H9 (cell line): ENCODE results near the gene VPS13C. TPM values are rescaled to one million over a fixed set of nuclear protein-coding genes. Genes with fewer than 3 reads are reported as not detected.

ENCODE experiments used
- DNase-seq: peaks from one replicate; pipeline ENCODE4 v3.0.0-alpha.2; 2017
- H2AFZ ChIP-seq: one replicate; pipeline ENCODE4 v1.6.1; 2013; ENCODE audit warnings: mild to moderate bottlenecking, low read length, control low read depth, moderate library complexity
- H2AK5ac ChIP-seq: 2 replicates; pipeline ENCODE4 v1.6.1; 2013; ENCODE audit warnings: low read length, control low read depth, mixed read lengths; ENCODE audit not compliant: insufficient read length
- H2BK120ac ChIP-seq: one replicate; pipeline ENCODE4 v1.6.1; 2013; ENCODE audit warnings: low read depth, mild to moderate bottlenecking, low read length, control low read depth, inconsistent platforms; ENCODE audit not compliant: poor library complexity, severe bottlenecking
- H2BK12ac ChIP-seq: 2 replicates; pipeline ENCODE4 v1.6.1; 2013; ENCODE audit warnings: low read length, control low read depth, mixed read lengths, low read depth; ENCODE audit not compliant: insufficient read length
- H2BK15ac ChIP-seq: 2 replicates; pipeline ENCODE4 v1.6.1; 2013; ENCODE audit warnings: low read depth, low read length, control low read depth
- H2BK20ac ChIP-seq: one replicate; pipeline ENCODE4 v1.6.1; 2013; ENCODE audit warnings: low read depth, mild to moderate bottlenecking, low read length, control low read depth, inconsistent platforms; ENCODE audit not compliant: poor library complexity, severe bottlenecking
- H2BK5ac ChIP-seq: 2 replicates; pipeline ENCODE4 v1.6.1; 2013; ENCODE audit warnings: low read length, control low read depth, mixed read lengths; ENCODE audit not compliant: insufficient read length
- H3K14ac ChIP-seq: 2 replicates; pipeline ENCODE4 v1.6.1; 2013; ENCODE audit warnings: low read length, control low read depth; ENCODE audit not compliant: insufficient read depth
- H3K18ac ChIP-seq: 2 replicates; pipeline ENCODE4 v1.6.1; 2013; ENCODE audit warnings: low read depth, mild to moderate bottlenecking, mixed read lengths, low read length, control low read depth; ENCODE audit not compliant: insufficient read length
- H3K23ac ChIP-seq: 2 replicates; pipeline ENCODE4 v1.6.1; 2013; ENCODE audit warnings: low read length, control low read depth, mixed read lengths, low read depth; ENCODE audit not compliant: insufficient read length
- H3K23me2 ChIP-seq: 2 replicates; pipeline ENCODE4 v1.6.1; 2013; ENCODE audit warnings: low read depth, mild to moderate bottlenecking, mixed read lengths, low read length, control low read depth; ENCODE audit not compliant: insufficient read length, poor library complexity, severe bottlenecking
- H3K27ac ChIP-seq: 2 replicates; pipeline ENCODE4 v1.5.1; 2013; ENCODE audit warnings: low read length, control low read depth, mixed read lengths, low read depth; ENCODE audit not compliant: insufficient read length
- H3K27me3 ChIP-seq: 2 replicates; pipeline ENCODE4 v1.6.1; 2013; ENCODE audit warnings: low read length, control low read depth, inconsistent platforms; ENCODE audit not compliant: insufficient read depth
- H3K4ac ChIP-seq: 2 replicates; pipeline ENCODE4 v1.6.1; 2013; ENCODE audit warnings: low read depth, mild to moderate bottlenecking, control low read depth, inconsistent platforms, low read length, moderate library complexity
- H3K4me1 ChIP-seq: 2 replicates; pipeline ENCODE4 v1.6.1; 2013; ENCODE audit warnings: low read length, control low read depth, inconsistent platforms; ENCODE audit not compliant: insufficient read depth
- H3K4me2 ChIP-seq: 2 replicates; pipeline ENCODE4 v1.6.1; 2013; ENCODE audit warnings: low read length, control low read depth, mixed read lengths; ENCODE audit not compliant: insufficient read length, insufficient read depth
- H3K56ac ChIP-seq: 2 replicates; pipeline ENCODE4 v1.6.1; 2013; ENCODE audit warnings: low read depth, mild to moderate bottlenecking, mixed read lengths, low read length, control low read depth; ENCODE audit not compliant: insufficient read length
- H3K79me1 ChIP-seq: 2 replicates; pipeline ENCODE4 v1.6.1; 2013; ENCODE audit warnings: low read depth, mild to moderate bottlenecking, moderate library complexity, low read length, control low read depth, inconsistent platforms; ENCODE audit not compliant: insufficient read depth, poor library complexity, severe bottlenecking
- H3K79me2 ChIP-seq: 2 replicates; pipeline ENCODE4 v1.6.1; 2013; ENCODE audit warnings: low read length, control low read depth, inconsistent platforms; ENCODE audit not compliant: insufficient read depth
- H3K9ac ChIP-seq: 2 replicates; pipeline ENCODE4 v1.6.1; 2013; ENCODE audit warnings: low read length, control low read depth, mixed read lengths; ENCODE audit not compliant: insufficient read length; ENCODE audit errors: extremely low read depth
- H3K9me3 ChIP-seq: one replicate; pipeline ENCODE4 v1.6.1; 2013; ENCODE audit warnings: low read depth, low read length, inconsistent platforms; ENCODE audit not compliant: control insufficient read depth
- H3T11ph ChIP-seq: one replicate; pipeline ENCODE4 v1.6.1; 2013; ENCODE audit warnings: mild to moderate bottlenecking, low read length, control low read depth, inconsistent platforms
- H4K20me1 ChIP-seq: one replicate; pipeline ENCODE4 v1.6.1; 2013; ENCODE audit not compliant: control insufficient read depth, insufficient read length, insufficient read depth
- H4K5ac ChIP-seq: 2 replicates; pipeline ENCODE4 v1.6.1; 2013; ENCODE audit warnings: low read depth, mild to moderate bottlenecking, mixed read lengths, low read length, control low read depth; ENCODE audit not compliant: insufficient read length
- H4K8ac ChIP-seq: replicated peaks from 2 replicates; pipeline ENCODE4 v1.6.1; 2013; ENCODE audit warnings: low read length, control low read depth, mixed read lengths, low read depth; ENCODE audit not compliant: insufficient read length
- H4K91ac ChIP-seq: 2 replicates; pipeline ENCODE4 v1.6.1; 2013; ENCODE audit warnings: low read depth, mild to moderate bottlenecking, moderate library complexity, mixed read lengths, low read length, control low read depth; ENCODE audit not compliant: insufficient read length
- H3K27ac Mint-ChIP-seq, 3 experiments: 2 replicates in 2 of 3; 3 replicates in 1 of 3; pipeline ENCODE4 v1.8.0; 2020 to 2021; ENCODE audit warnings: mixed read lengths in 3 of 3, mild to moderate bottlenecking in 1 of 3, moderate library complexity in 1 of 3
- H3K27me3 Mint-ChIP-seq: 2 replicates; pipeline ENCODE4 v1.8.0; 2021; ENCODE audit warnings: low read depth, mild to moderate bottlenecking, moderate library complexity, mixed read lengths
- H3K36me3 Mint-ChIP-seq, 3 experiments: 2 replicates in 2 of 3; 3 replicates in 1 of 3; pipeline ENCODE4 v1.8.0; 2020 to 2021; ENCODE audit warnings: low read depth in 3 of 3, mixed read lengths in 3 of 3; ENCODE audit not compliant: insufficient read depth in 1 of 3
- H3K4me1 Mint-ChIP-seq, 2 experiments: 2 replicates each; pipeline ENCODE4 v1.8.0; 2020; ENCODE audit warnings: mixed read lengths in 2 of 2
- H3K4me3 Mint-ChIP-seq, 2 experiments: 2 replicates in 1 of 2; 3 replicates in 1 of 2; pipeline ENCODE4 v1.8.0; 2020 to 2021; ENCODE audit warnings: mild to moderate bottlenecking in 2 of 2, mixed read lengths in 2 of 2, moderate library complexity in 1 of 2
- H3K9me3 Mint-ChIP-seq, 2 experiments: 2 replicates in 1 of 2; 3 replicates in 1 of 2; pipeline ENCODE4 v1.8.0; 2020; ENCODE audit warnings: mild to moderate bottlenecking in 2 of 2, mixed read lengths in 2 of 2, moderate library complexity in 1 of 2
- CTCF ChIP-seq: fragments of 200-600 bp; sonication (generic); conservative IDR thresholded peaks from 3 replicates; pipeline ENCODE4 v1.8.0; 2021; ENCODE audit warnings: antibody characterized with exemption, mild to moderate bottlenecking
- WGBS: extraction: QIAGEN DNeasy Blood & Tissue Kit; methylation state at CpG from one replicate; pipeline ENCODE4 v1.1.7; 2013; ENCODE audit warnings: missing lambda C conversion rate, low lambda C conversion rate, mixed read lengths; ENCODE audit not compliant: insufficient read length; ENCODE audit errors: extremely low coverage; 5-methylcytosine and 5-hydroxymethylcytosine counted together
- total RNA-seq: library from RNA; stranded (reverse); gene quantifications from 2 replicates; pipeline ENCODE4 v1.2.1, GENCODE V29; 2021

Gene VPS13C
- total RNA-seq, 1 experiment from 2014 or later, result 14.2 TPM

GRCh38 chr15:61849447-61849846, 210.8 kb downstream of the VPS13C start:
- no peak overlapping the region for H2BK15ac ChIP-seq
- no peak for TF ChIP-seq CTCF

More at GRCh38 chr15:61849447-61849846, 210.8 kb downstream of the VPS13C start:
- H2BK20ac ChIP-seq, result no peak overlapping the region
- H3K23ac ChIP-seq, result no peak overlapping the region
- no peak for DNase-seq
- no peak overlapping the region for H4K5ac ChIP-seq
- peaks cover 7 to 8% of the 10 kb centered on the region in 2 experiments for H3K4me1 Mint-ChIP-seq
- no peak overlapping the region for H3K4ac ChIP-seq
- H3K9ac ChIP-seq, result no peak overlapping the region
- H3K9me3 ChIP-seq, result no peaks in the 10 kb centered on the region
- H3K18ac ChIP-seq, result no peak overlapping the region
- H3K79me1 ChIP-seq, result no peaks in the 10 kb centered on the region
- H3K4me1 ChIP-seq, result no peaks in the 10 kb centered on the region; the same call in 1 of the 2 replicates
- H3K79me2 ChIP-seq, result no peaks in the 10 kb centered on the region
- H3K9me3 Mint-ChIP-seq, result no peaks in the 10 kb centered on the region
- no peak overlapping the region for H4K8ac ChIP-seq
- H3K27me3 Mint-ChIP-seq, result no peaks in the 10 kb centered on the region
- H3K56ac ChIP-seq, result no peak overlapping the region
- no peak overlapping the region for H3K4me3 Mint-ChIP-seq
- no peak overlapping the region for H3K27ac ChIP-seq
- no peak overlapping the region for H2BK12ac ChIP-seq
- no peak overlapping the region for H2AK5ac ChIP-seq
- H3K23me2 ChIP-seq, result no peaks in the 10 kb centered on the region
- no CpG with 5 or more reads among the region's 1 CpG for WGBS
- no peak overlapping the region for H3K4me2 ChIP-seq
- H3T11ph ChIP-seq, result no peak overlapping the region
- H3K36me3 Mint-ChIP-seq, result no peaks in the 10 kb centered on the region
- H2BK5ac ChIP-seq, result no peak overlapping the region
- H3K14ac ChIP-seq, result no peak overlapping the region
- H3K27me3 ChIP-seq, result no peaks in the 10 kb centered on the region; the same call in 1 of the 2 replicates
- no peak overlapping the region for H2BK120ac ChIP-seq
- no peak overlapping the region for H2AFZ ChIP-seq
- H4K91ac ChIP-seq, result no peak overlapping the region
- H4K20me1 ChIP-seq, result no peaks in the 10 kb centered on the region
- H3K27ac Mint-ChIP-seq, result no peak overlapping the region
